Measurements from ENCODE around the gene RANBP3L. TPM values are rescaled to one million over a fixed set of nuclear protein-coding genes. Genes with fewer than 3 reads are reported as not detected.
"Not testable (repeated sequence)": the region's sequence is repeated elsewhere in the genome, so short reads cannot be mapped to it uniquely, and the experiment has no call there.

The RANBP3L gene
- total RNA-seq, 1 donor from 2014 or later, result 7.1 TPM

GRCh38 chr5:36202521-36202961 lies 99.2 kb downstream of the RANBP3L start:
- no peaks in the 10 kb centered on the region for H3K4me1 ChIP-seq
- no peak for DNase-seq
- no peak for TF ChIP-seq CTCF (IDR thresholded peaks at IDR 0.05)
- H3K4me3 ChIP-seq, result no peak overlapping the region
- H3K9me3 ChIP-seq, result no peaks in the 10 kb centered on the region
- peak; percentile 35 for ATAC-seq
- H3K36me3 ChIP-seq, result peaks cover 34% of the 10 kb centered on the region
- H3K27me3 ChIP-seq, result no peaks in the 10 kb centered on the region
- no peak overlapping the region for H3K27ac ChIP-seq
- intact Hi-C loops (cut with DNase I), result no loop called here

DNA sequence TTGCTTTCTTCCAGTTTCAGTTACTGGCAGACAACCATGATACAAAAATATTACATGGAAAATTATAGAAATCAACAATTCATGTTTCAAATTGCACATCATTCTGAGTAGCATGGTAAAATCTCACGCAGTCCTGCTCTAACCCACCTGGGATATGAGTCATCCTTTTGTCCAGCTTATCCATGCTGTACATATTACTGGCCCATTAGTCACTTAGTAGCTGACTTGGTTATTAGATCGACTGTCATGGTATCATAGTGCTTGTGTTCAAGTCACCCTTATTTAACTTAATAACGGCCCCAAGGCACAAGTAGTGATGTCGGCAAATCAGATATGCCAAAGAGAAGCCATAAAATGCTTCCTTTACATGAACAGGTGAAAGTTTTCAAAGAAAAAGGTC lies 101.2 kb downstream of the RANBP3L start:
- TF ChIP-seq CTCF (IDR thresholded peaks at IDR 0.05), result no peak
- H3K4me1 ChIP-seq, result no peaks in the 10 kb centered on the region
- H3K36me3 ChIP-seq, result peaks cover 47% of the 10 kb centered on the region
- no peak for DNase-seq
- no peaks in the 10 kb centered on the region for H3K9me3 ChIP-seq
- H3K4me3 ChIP-seq, result no peak overlapping the region
- ATAC-seq, result no peak
- no peak overlapping the region for H3K27ac ChIP-seq
- H3K27me3 ChIP-seq, result no peaks in the 10 kb centered on the region
- intact Hi-C loops (cut with DNase I), result no loop called here

- Histone ChIP-seq H3K4me1 (no peaks in the 10 kb centered on the region), H3K27me3 (no peaks in the 10 kb centered on the region), H3K36me3 (peaks cover 56% of the 10 kb centered on the region), H3K4me3 (no peak overlapping the region), H3K27ac (no peak overlapping the region), H3K9me3 (no peaks in the 10 kb centered on the region)
- DNase-seq, result no peak
- ATAC-seq, result no peak
- intact Hi-C loops (cut with DNase I), result no loop called here
- no peak for TF ChIP-seq CTCF (IDR thresholded peaks at IDR 0.05)
These were observed 102.1 kb downstream of the RANBP3L start for GRCh38 chr5:36199620-36200019.

- ATAC-seq; DNase-seq; H3K9me3 ChIP-seq; H3K4me3 ChIP-seq; H3K27me3 ChIP-seq; H3K4me1 ChIP-seq; H3K27ac ChIP-seq; intact Hi-C loops (cut with DNase I): not testable (repeated sequence)
- peaks cover 53% of the 10 kb centered on the region for H3K36me3 ChIP-seq
These were observed 102.9 kb downstream of the RANBP3L start for GRCh38 chr5:36198783-36199182.

Other genes with a start within 250 kb of the RANBP3L start
- not detected for gene UGT3A2, start 235.0 kb downstream of the RANBP3L start, total RNA-seq
- gene LMBRD2, start 150.0 kb downstream of the RANBP3L start, total RNA-seq, result 10.0 TPM
- 12.1 TPM for gene SKP2, start 149.8 kb downstream of the RANBP3L start, total RNA-seq
- gene NADK2, start 60.0 kb downstream of the RANBP3L start, total RNA-seq, result 21.1 TPM